Endometrial microvascular endothelial cells (primary cell): Measurements from ENCODE around the gene GPR65. TPM values are rescaled to one million over a fixed set of nuclear protein-coding genes. Genes with fewer than 3 reads are reported as not detected.
"Not testable (repeated sequence)": the region's sequence is repeated elsewhere in the genome, so short reads cannot be mapped to it uniquely, and the experiment has no call there.

ENCODE experiments used
- in situ Hi-C: cut with HindIII; loops from 2 replicates; pipeline ENCODE4 v1.10.0; 2017; ENCODE audit warnings: low sequenced_read_pairs, low pct_unique_long_range_greater_than_20kb; ENCODE audit errors: inconsistent ontology term
- total RNA-seq: library from RNA; depleted of rRNA; stranded (reverse); fragments of >200 nt; gene quantifications from one replicate; pipeline ENCODE4 v1.2.3, GENCODE V29; 2015; ENCODE audit errors: inconsistent ontology term

GPR65 gene
- total RNA-seq, 1 donor from 2014 or later: not detected

DNA sequence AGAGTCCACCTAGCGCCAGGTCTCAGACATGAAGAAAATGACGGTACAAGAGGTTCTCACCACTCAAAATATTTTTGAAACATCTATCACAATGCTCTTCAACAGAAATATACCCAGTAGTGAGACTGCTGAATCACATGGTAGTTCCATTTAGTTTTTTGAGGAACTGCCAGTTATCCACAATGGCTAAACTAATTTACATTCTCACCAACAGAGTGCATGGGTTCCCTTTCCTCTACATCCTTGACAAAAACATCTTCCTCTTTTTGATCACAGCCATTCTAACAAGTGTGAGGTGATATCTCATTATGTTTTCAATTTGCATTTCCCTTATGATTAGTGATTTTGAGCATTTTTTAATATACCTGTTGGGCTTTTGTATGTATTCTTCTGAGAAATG, 5.7 kb upstream of the GPR65 start:
- in situ Hi-C loops: no loop called here

DNA sequence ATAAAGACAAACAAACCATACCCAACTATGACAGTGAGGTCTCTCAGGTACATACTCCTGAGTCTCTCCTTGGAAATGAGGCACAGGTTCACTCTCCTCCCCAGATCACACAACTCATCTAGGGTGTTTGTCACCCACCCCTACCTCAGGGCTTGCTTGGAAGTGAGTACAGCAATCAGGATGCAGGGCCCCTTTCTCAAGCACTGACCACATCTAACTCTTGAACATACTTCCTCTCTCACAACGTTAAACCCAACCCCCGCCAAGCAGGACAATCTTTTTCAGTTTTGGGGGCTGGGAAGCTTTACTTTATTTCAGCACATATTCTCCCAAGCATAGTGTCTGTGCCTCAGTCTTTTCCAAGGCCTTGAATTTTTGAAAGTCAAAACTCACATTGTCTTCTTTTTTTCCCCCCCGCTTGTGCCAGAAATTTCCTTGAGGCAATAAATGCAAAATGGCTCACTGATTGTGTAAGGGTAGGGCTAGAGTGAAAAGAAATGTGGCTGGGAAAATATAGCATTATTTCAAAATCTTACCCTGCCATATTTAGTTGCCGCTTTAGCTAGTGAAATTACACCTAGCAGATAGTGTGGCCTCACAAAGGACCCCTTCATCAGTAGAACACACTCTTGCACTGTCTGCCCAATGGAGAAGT, 2.4 kb upstream of the GPR65 start:
- in situ Hi-C loops: no loop called here

DNA sequence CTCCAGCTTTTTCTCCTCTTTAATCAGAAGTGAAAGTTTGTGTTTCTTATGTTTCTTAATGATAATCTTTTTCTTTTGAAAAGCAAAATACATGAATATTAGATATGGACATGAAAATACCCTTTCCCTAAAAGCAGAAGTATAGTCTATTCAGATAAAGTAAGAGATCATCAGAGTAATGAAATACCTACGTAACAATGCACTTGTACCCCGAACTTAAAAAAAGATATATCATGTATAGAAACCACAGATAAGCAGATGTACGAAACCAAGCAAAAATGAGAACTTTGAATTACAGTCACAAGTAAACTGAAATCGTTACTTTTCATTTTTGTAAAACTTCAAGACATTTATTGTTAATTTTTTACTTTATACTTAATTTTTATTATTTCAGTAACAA, 1.5 kb upstream of the GPR65 start:
- in situ Hi-C loops: no loop called here

DNA sequence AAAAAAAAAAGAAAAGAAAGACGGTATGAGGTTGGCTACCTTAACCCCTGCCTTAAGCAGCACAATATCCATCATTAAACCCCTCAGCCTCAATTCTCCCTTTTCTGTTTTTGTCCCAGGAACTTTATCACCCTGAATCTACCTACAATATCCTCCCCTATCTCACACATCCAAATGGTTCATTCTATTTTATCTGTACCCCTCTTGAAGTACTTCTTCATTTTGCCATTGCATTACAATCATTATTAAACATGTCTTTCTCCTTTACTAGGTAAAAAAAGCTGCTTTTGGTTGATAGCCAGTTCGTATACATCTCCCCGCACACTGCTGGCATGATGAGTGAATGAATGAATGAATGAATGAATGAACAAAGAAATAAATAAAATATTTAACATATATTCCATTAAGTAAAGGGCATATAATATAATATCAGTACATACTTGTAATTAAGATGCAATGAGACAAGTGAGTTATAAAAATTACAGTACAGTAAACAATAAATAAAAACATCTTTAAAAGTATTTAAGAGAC, 364 bp upstream of the GPR65 start:
- in situ Hi-C loops: no loop called here

GRCh38 chr14:88005978-88006851, 1.3 kb downstream of the GPR65 start:
- in situ Hi-C loops: no loop called here

- in situ Hi-C loops: no loop called here
Measured at GRCh38 chr14:88007608-88008007, 2.7 kb downstream of the GPR65 start.

DNA sequence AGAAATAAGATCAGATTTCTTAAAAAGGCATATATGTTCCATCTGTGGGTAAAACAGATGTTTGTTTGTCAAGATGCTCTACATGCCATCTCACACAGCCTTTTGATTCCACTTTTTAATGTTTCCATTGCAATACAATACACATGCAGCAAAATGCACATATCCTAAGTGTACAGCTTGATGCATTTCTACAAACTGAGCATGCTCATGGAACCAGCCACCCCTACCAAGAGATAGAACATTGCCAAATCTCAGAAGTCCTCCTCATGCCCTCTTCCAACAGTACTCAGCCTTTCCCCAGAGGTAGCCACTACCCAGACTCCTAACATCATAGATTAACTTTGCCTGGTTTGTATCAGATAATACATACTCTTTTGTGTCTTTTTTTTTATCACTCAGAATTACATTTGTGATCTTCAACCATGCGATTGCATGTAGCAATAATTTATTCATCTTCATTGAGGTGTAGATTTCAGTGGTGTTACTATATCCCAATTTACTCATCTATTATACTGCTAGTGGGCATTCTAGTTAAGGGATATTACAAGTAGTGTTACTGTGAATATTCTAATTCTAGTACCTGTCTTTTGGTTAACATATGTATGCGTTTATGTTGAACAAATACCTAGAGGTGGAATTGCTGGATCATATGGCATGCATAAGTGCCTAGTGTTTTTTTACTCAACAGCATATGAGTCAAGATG, 3.3 kb downstream of the GPR65 start:
- in situ Hi-C loops: no loop called here

DNA sequence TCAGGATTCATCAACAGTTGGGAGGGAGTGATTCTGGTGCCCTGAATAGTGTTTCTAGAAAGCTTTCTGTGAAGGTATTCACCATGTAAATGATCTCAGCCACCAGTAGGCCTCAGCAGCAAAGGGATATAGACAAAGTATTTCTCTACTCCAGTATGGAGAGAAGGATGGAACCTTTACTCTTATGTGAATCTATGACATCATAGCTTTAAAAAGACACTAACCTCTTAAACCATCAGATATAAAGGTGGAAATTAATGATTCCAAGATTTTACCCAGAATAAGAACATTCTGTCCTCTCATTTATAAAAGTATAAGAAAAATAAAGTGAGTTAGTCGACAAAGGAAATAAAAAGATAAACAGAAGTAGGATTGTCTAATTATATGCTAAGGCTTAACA, 4.6 kb downstream of the GPR65 start:
- in situ Hi-C loops: no loop called here

DNA sequence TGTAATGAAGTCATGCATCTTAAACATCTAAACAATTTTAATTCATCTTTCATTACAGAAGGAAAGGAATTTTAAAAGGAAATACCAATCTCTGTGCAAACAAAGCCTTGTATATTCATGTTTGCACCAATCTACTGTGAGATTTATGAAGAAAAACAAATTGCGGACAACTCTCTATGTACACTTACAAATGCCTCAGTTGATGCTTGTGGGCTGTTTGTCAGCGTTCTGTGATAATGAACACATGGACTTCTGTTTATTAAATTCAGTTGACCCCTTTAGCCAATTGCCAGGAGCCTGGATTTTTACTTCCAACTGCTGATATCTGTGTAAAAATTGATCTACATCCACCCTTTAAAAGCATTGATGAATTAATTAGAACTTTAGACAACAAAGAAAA, 5.4 kb downstream of the GPR65 start:
- in situ Hi-C loops: no loop called here

GRCh38 chr14:88012495-88012894, 7.6 kb downstream of the GPR65 start:
- in situ Hi-C loops: no loop called here

- in situ Hi-C loops: no loop called here
Measured at GRCh38 chr14:88013750-88014349, 8.9 kb downstream of the GPR65 start.

DNA sequence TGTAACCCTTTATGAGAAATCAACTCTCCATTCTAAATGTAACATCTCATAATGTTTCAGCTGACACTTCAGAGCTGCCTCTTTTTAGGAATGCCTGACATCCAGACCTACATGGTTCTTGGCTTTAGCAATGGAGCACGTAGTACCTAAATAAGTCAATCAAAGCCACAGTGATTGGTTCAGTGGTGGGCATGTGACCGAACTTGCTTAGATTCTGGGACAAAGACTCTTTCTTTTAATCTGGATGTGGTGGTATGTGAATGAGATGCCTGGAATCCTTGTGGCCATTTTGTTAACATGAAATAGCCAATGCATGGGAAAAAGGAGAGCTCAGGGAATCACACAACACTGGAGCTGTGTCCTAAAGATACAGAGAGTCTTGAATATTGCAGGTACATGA, 11.8 kb downstream of the GPR65 start:
- in situ Hi-C loops: no loop called here

GRCh38 chr14:88017535-88017934, 12.6 kb downstream of the GPR65 start:
- in situ Hi-C loops: no loop called here

- in situ Hi-C loops: no loop called here
Measured at GRCh38 chr14:88023658-88024187, 18.8 kb downstream of the GPR65 start.

- in situ Hi-C loops: not testable (repeated sequence)
Measured at GRCh38 chr14:88024252-88025086, 19.5 kb downstream of the GPR65 start.

- in situ Hi-C loops: no loop called here
Measured at GRCh38 chr14:88025313-88025712, 20.4 kb downstream of the GPR65 start.

- in situ Hi-C loops: no loop called here
Measured at GRCh38 chr14:88026890-88027289, 22.0 kb downstream of the GPR65 start.

DNA sequence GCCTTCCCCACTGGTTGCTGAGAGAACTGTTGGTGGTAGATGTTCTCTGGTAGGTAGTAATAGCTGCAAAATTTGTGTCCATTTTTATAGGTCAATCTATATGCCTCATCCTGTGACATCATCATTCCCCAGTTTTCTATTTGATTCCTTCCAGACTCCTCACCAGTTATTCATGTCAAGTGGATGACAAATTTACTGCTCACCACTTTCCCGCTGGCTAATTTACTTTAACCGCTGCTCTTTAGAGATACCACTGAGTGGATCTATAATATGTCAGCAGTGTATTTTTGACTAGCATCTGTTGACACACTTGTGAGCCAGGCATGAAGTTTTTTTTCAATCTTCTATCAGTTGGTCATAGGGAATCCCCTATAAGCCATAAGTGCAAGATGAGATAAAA, 24.6 kb downstream of the GPR65 start:
- in situ Hi-C loops: no loop called here
